Liver (tissue), 9 donors: Measurements from ENCODE around the gene GRAMD1C. TPM values are rescaled to one million over a fixed set of nuclear protein-coding genes. Genes with fewer than 3 reads are reported as not detected.

Experiments
- DNase-seq: peaks from one replicate; pipeline ENCODE4 v3.0.0-alpha.2; 2017; ENCODE audit warnings: low spot score
- H3K27ac ChIP-seq, 2 donors: one replicate each; pipeline ENCODE4 v1.7.0; 2013; ENCODE audit warnings: inconsistent platforms in 2 of 2, low read length in 2 of 2, control low read depth in 1 of 2, low read depth in 1 of 2, mild to moderate bottlenecking in 1 of 2
- H3K27me3 ChIP-seq, 4 donors: one replicate each; pipeline versions ENCODE4 v1.6.1 to v1.7.0; 2013; ENCODE audit warnings: low read length in 3 of 4, inconsistent platforms in 1 of 4, mild to moderate bottlenecking in 1 of 4, moderate library complexity in 1 of 4; ENCODE audit not compliant: control insufficient read depth in 4 of 4, insufficient read depth in 4 of 4
- H3K36me3 ChIP-seq, 4 donors: one replicate each; pipeline versions ENCODE4 v1.6.1 to v1.7.0; 2013; ENCODE audit warnings: low read length in 3 of 4, mild to moderate bottlenecking in 3 of 4, low read depth in 1 of 4, moderate library complexity in 1 of 4; ENCODE audit not compliant: control insufficient read depth in 4 of 4, insufficient read depth in 3 of 4
- H3K4me1 ChIP-seq, 4 donors: one replicate each; pipeline versions ENCODE4 v1.6.1 to v1.7.0; 2013; ENCODE audit warnings: low read length in 3 of 4, mild to moderate bottlenecking in 3 of 4, moderate library complexity in 1 of 4; ENCODE audit not compliant: control insufficient read depth in 4 of 4, insufficient read depth in 4 of 4
- H3K4me3 ChIP-seq, 3 donors: one replicate each; pipeline versions ENCODE4 v1.6.1 to v1.7.0; 2013; ENCODE audit warnings: low read length in 3 of 3, control low read depth in 1 of 3, low read depth in 1 of 3, mild to moderate bottlenecking in 1 of 3
- H3K9ac ChIP-seq, 2 donors: one replicate each; pipeline ENCODE4 v1.7.0; 2013; ENCODE audit warnings: low read length in 2 of 2, mild to moderate bottlenecking in 2 of 2, moderate library complexity in 2 of 2, control low read depth in 1 of 2, low read depth in 1 of 2
- H3K9me3 ChIP-seq, 4 donors: one replicate each; pipeline versions ENCODE4 v1.6.1 to v1.7.0; 2013; ENCODE audit warnings: low read length in 3 of 4; ENCODE audit not compliant: control insufficient read depth in 4 of 4
- ATF3 ChIP-seq: IDR thresholded peaks from 2 replicates; pipeline ENCODE4 v1.6.1; 2016; ENCODE audit warnings: antibody characterized with exemption
- EGR1 ChIP-seq, 2 donors: IDR thresholded peaks; 2 replicates each; pipeline ENCODE4 v1.6.1; 2016 to 2018; ENCODE audit warnings: antibody characterized with exemption in 2 of 2, low read depth in 2 of 2
- FOXA1 ChIP-seq: IDR thresholded peaks from 2 replicates; pipeline ENCODE4 v1.6.1; 2016; ENCODE audit warnings: antibody characterized with exemption
- FOXA2 ChIP-seq: IDR thresholded peaks from 2 replicates; pipeline ENCODE4 v1.6.1; 2016; ENCODE audit warnings: antibody characterized with exemption
- GABPA ChIP-seq, 2 donors: IDR thresholded peaks in 1 of 2; conservative IDR thresholded peaks in 1 of 2; 2 replicates each; pipeline ENCODE4 v1.6.1; 2016; ENCODE audit warnings: antibody characterized with exemption in 2 of 2, mild to moderate bottlenecking in 1 of 2, moderate library complexity in 1 of 2
- HNF4A ChIP-seq, 2 donors: conservative IDR thresholded peaks; 2 replicates each; pipeline ENCODE4 v1.6.1; 2016; ENCODE audit warnings: antibody characterized with exemption in 2 of 2, mild to moderate bottlenecking in 2 of 2
- HNF4G ChIP-seq: IDR thresholded peaks from 2 replicates; pipeline ENCODE4 v1.6.1; 2016; ENCODE audit warnings: antibody characterized with exemption
- JUND ChIP-seq, 2 donors: IDR thresholded peaks; 2 replicates each; pipeline ENCODE4 v1.6.1; 2016; ENCODE audit warnings: antibody characterized with exemption in 2 of 2
- MAX ChIP-seq: IDR thresholded peaks from 2 replicates; pipeline ENCODE4 v1.6.1; 2016; ENCODE audit warnings: antibody characterized with exemption
- NR2F2 ChIP-seq: IDR thresholded peaks from 2 replicates; pipeline ENCODE4 v1.6.1; 2016; ENCODE audit warnings: antibody characterized with exemption
- RAD21 ChIP-seq, 2 donors: IDR thresholded peaks; 2 replicates each; pipeline ENCODE4 v1.6.1; 2016; ENCODE audit warnings: antibody characterized with exemption in 2 of 2, mild to moderate bottlenecking in 2 of 2
- REST ChIP-seq: IDR thresholded peaks from 2 replicates; pipeline ENCODE4 v1.6.1; 2016; ENCODE audit warnings: antibody characterized with exemption, mild to moderate bottlenecking
- RXRA ChIP-seq, 2 donors: IDR thresholded peaks; 2 replicates each; pipeline ENCODE4 v1.6.1; 2017 to 2018; ENCODE audit warnings: antibody characterized with exemption in 2 of 2, mild to moderate bottlenecking in 1 of 2
- SP1 ChIP-seq: IDR thresholded peaks from 2 replicates; pipeline ENCODE4 v1.6.1; 2018; ENCODE audit warnings: antibody characterized with exemption, mild to moderate bottlenecking
- TAF1 ChIP-seq: conservative IDR thresholded peaks from 2 replicates; pipeline ENCODE4 v1.6.1; 2016; ENCODE audit warnings: antibody characterized with exemption, mild to moderate bottlenecking
- YY1 ChIP-seq: IDR thresholded peaks from 2 replicates; pipeline ENCODE4 v1.6.1; 2016; ENCODE audit warnings: antibody characterized with exemption, mild to moderate bottlenecking
- ZBTB33 ChIP-seq: IDR thresholded peaks from 2 replicates; pipeline ENCODE4 v1.6.1; 2016; ENCODE audit warnings: antibody characterized with exemption
- WGBS: extraction: QIAGEN DNeasy Blood & Tissue Kit; methylation state at CpG from one replicate; pipeline ENCODE4 v1.1.7; 2013; 5-methylcytosine and 5-hydroxymethylcytosine counted together
- polyA plus RNA-seq, 2 donors: library from polyadenylated mRNA; stranded (reverse) in 1 of 2; unstranded in 1 of 2; fragments of 200-250 nt in 1 of 2; fragments of >200 nt in 1 of 2; fragmentation: Nextera tagmentation in 1 of 2; extraction: Ambion mirVana in 1 of 2; gene quantifications; one replicate each; pipeline versions ENCODE4 v1.2.1 to v1.2.3, GENCODE V29; 2013 to 2015
- total RNA-seq, 2 donors: library from RNA; depleted of rRNA; stranded (reverse); fragments of >200 nt; gene quantifications; one replicate each; pipeline ENCODE4 v1.2.3, GENCODE V29; 2014
- TF ChIP-seq, protein P1 (sequence below): fragments of 150-350 bp; IDR thresholded peaks from 2 replicates; pipeline ENCODE4 v1.5.1; 2017; ENCODE audit warnings: improper control_type of control experiment, low read depth, low read length; ENCODE audit not compliant: missing input control
- donor health status: healthy.
- donor health status: healthy.
- donor health status: healthy.
- donor health status: healthy.
- donor health status: healthy.

GRAMD1C gene
- total and polyA plus RNA-seq, 4 donors = 2.3 to 17.0 (median 6.2) TPM

- H3K27me3 ChIP-seq = no peaks in the 10 kb centered on the region
- peak overlapping the region in 1 of 2 donors; percentile 31 for H3K27ac ChIP-seq
- WGBS = 34% methylated on average over 4 of the region's 4 CpGs
- H3K4me3 ChIP-seq = no peak overlapping the region
- H3K9me3 ChIP-seq = no peaks in the 10 kb centered on the region
- TF ChIP-seq, protein P1, sequence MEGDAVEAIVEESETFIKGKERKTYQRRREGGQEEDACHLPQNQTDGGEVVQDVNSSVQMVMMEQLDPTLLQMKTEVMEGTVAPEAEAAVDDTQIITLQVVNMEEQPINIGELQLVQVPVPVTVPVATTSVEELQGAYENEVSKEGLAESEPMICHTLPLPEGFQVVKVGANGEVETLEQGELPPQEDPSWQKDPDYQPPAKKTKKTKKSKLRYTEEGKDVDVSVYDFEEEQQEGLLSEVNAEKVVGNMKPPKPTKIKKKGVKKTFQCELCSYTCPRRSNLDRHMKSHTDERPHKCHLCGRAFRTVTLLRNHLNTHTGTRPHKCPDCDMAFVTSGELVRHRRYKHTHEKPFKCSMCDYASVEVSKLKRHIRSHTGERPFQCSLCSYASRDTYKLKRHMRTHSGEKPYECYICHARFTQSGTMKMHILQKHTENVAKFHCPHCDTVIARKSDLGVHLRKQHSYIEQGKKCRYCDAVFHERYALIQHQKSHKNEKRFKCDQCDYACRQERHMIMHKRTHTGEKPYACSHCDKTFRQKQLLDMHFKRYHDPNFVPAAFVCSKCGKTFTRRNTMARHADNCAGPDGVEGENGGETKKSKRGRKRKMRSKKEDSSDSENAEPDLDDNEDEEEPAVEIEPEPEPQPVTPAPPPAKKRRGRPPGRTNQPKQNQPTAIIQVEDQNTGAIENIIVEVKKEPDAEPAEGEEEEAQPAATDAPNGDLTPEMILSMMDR = peak; percentile 74
- TF ChIP-seq RAD21 (IDR thresholded peaks at IDR 0.05) (peak; percentile 91 to 94), ATF3 (no peak), HNF4A (conservative IDR thresholded peaks at IDR 0.05) (peak in 1 of 2 donors; percentile 33)
- no peak for DNase-seq
- H3K36me3 ChIP-seq = no peaks in the 10 kb centered on the region
- peak overlapping the region in 1 of 2 donors; percentile 59 for H3K9ac ChIP-seq
- peaks cover 0 to 15% (median 12%) of the 10 kb centered on the region in 4 donors for H3K4me1 ChIP-seq
Measured at GRCh38 chr3:113844622-113845222, 6.1 kb downstream of the GRAMD1C start.

DNA sequence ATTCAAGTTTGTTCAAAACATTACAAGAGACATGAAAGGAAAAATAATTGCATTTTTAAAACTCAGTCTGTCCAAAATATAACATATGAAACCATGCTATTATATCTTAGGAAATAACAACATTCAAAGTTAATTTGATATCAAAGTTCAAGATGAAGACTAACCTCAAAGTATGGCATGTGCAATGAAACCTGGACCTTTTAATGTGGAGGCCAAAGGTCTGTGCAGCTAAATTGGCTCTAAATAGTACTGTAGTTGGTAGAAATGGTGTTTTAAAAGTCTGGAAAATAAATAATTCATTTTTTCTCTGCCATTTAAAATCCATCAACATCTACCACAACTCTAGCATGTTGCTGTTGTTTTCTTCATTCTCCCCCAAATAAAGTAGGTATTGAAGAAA lies 8.7 kb downstream of the GRAMD1C start:
- no peak overlapping the region for H3K4me3 ChIP-seq
- H3K27me3 ChIP-seq = no peaks in the 10 kb centered on the region
- no peak overlapping the region for H3K9ac ChIP-seq
- H3K4me1 ChIP-seq = peaks cover 0 to 15% (median 12%) of the 10 kb centered on the region in 4 donors
- peak; percentile 66 for TF ChIP-seq HNF4G
- TF ChIP-seq YY1 = peak; percentile 39
- peak; percentile 56 for TF ChIP-seq SP1
- no peak for TF ChIP-seq FOXA2
- peak; percentile 89 to 96 for TF ChIP-seq HNF4A (conservative IDR thresholded peaks at IDR 0.05)
- TF ChIP-seq MAX = peak; percentile 32
- TF ChIP-seq TAF1 = no peak
- TF ChIP-seq RAD21 (IDR thresholded peaks at IDR 0.05) = peak in 1 of 2 donors; percentile 20
- TF ChIP-seq, protein P1 = no peak
- TF ChIP-seq ZBTB33 = no peak
- TF ChIP-seq RXRA (IDR thresholded peaks at IDR 0.05) = peak; percentile 47 to 50
- TF ChIP-seq ATF3 = no peak
- TF ChIP-seq EGR1 (IDR thresholded peaks at IDR 0.05; ENCODE audit: low read depth in 2 of 2) = no peak
- no peak for TF ChIP-seq NR2F2
- TF ChIP-seq JUND (IDR thresholded peaks at IDR 0.05) = peak in 1 of 2 donors; percentile 41
- TF ChIP-seq REST = no peak
- TF ChIP-seq FOXA1 = no peak
- no peak for TF ChIP-seq GABPA (IDR thresholded peaks at IDR 0.05 in 1 of 2, conservative IDR thresholded peaks at IDR 0.05 in 1 of 2)
- H3K9me3 ChIP-seq = no peaks in the 10 kb centered on the region
- no peaks in the 10 kb centered on the region for H3K36me3 ChIP-seq
- H3K27ac ChIP-seq = peak overlapping the region in 1 of 2 donors; percentile 20
- no peak for DNase-seq
